GM12872 (cell line): ENCODE measurements around the gene ARFGAP1.

Experiments used
- CTCF ChIP-seq: IDR thresholded peaks from 3 replicates; pipeline ENCODE4 v1.5.1; 2011; ENCODE audit warnings: low read depth, mild to moderate bottlenecking, low read length, moderate library complexity; ENCODE audit not compliant: insufficient read depth

Gene ARFGAP1

GRCh38 chr20:63325554-63326313, 53.1 kb downstream of the ARFGAP1 start:
- no peak for TF ChIP-seq CTCF

- TF ChIP-seq CTCF = no peak
Observed at GRCh38 chr20:63326314-63327230, 54.0 kb downstream of the ARFGAP1 start.

GRCh38 chr20:63327231-63327745, 54.7 kb downstream of the ARFGAP1 start:
- TF ChIP-seq CTCF = no peak

GRCh38 chr20:63328026-63328700, 55.5 kb downstream of the ARFGAP1 start:
- TF ChIP-seq CTCF = no peak

- no peak for TF ChIP-seq CTCF
Observed at GRCh38 chr20:63328718-63329275, 56.2 kb downstream of the ARFGAP1 start.

GRCh38 chr20:63329331-63330083, 56.9 kb downstream of the ARFGAP1 start:
- TF ChIP-seq CTCF = no peak
